ENCODE results near the gene GATAD2B. TPM values are rescaled to one million over a fixed set of nuclear protein-coding genes. Genes with fewer than 3 reads are reported as not detected.

GATAD2B gene
- total and polyA plus RNA-seq, 2 donors (not counting 1 experiment from before 2014, with no cell fraction given) = 4.8 to 5.2 TPM

GRCh38 chr1:153939476-153939875 is 16.7 kb upstream of the GATAD2B start:
- H3K36me3 ChIP-seq (ENCODE audit: control insufficient read depth, insufficient read depth, low read length) = peaks cover 28% of the 10 kb centered on the region
- H3K4me1 ChIP-seq (ENCODE audit: control insufficient read depth, extremely low read depth, insufficient read depth, low read length) = no peaks in the 10 kb centered on the region
- no peaks in the 10 kb centered on the region for H4K20me1 ChIP-seq (ENCODE audit: control insufficient read depth, extremely low read depth, insufficient read depth, low read length)
- no peak overlapping the region for H3K27ac ChIP-seq (ENCODE audit: insufficient read depth, low read length)
- TF ChIP-seq EZH2 (IDR thresholded peaks at IDR 0.05; ENCODE audit: low read length, missing control alignments) = no peak
- TF ChIP-seq, protein P1, sequence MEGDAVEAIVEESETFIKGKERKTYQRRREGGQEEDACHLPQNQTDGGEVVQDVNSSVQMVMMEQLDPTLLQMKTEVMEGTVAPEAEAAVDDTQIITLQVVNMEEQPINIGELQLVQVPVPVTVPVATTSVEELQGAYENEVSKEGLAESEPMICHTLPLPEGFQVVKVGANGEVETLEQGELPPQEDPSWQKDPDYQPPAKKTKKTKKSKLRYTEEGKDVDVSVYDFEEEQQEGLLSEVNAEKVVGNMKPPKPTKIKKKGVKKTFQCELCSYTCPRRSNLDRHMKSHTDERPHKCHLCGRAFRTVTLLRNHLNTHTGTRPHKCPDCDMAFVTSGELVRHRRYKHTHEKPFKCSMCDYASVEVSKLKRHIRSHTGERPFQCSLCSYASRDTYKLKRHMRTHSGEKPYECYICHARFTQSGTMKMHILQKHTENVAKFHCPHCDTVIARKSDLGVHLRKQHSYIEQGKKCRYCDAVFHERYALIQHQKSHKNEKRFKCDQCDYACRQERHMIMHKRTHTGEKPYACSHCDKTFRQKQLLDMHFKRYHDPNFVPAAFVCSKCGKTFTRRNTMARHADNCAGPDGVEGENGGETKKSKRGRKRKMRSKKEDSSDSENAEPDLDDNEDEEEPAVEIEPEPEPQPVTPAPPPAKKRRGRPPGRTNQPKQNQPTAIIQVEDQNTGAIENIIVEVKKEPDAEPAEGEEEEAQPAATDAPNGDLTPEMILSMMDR (conservative IDR thresholded peaks at IDR 0.05 in 1 of 2, IDR thresholded peaks at IDR 0.05 in 1 of 2; ENCODE audit: low read depth in 1 of 2, low read length in 2 of 2) = no peak
- no peaks in the 10 kb centered on the region for H3K27me3 ChIP-seq (ENCODE audit: control insufficient read depth, insufficient read depth, low read length)
- no peak overlapping the region for H3K4me2 ChIP-seq (ENCODE audit: extremely low read depth, insufficient read depth, low read length)
- no peak overlapping the region for H2AFZ ChIP-seq (ENCODE audit: low read length)
- no peak overlapping the region for H3K9ac ChIP-seq (ENCODE audit: insufficient read depth, low read length)
- DNase-seq (ENCODE audit: low read depth in 2 of 2) = no peak
- no peak overlapping the region for H3K4me3 ChIP-seq (replicated peaks in 1 of 4; ENCODE audit: control extremely low read depth in 1 of 4, insufficient read depth in 1 of 4, low read depth in 3 of 4, low read length in 4 of 4)
- no peaks in the 10 kb centered on the region for H3K9me3 ChIP-seq (ENCODE audit: control insufficient read depth, insufficient read depth, low read depth, low read length)
- peaks cover 3% of the 10 kb centered on the region for H3K79me2 ChIP-seq (ENCODE audit: control insufficient read depth, insufficient read depth, low read length)

- Histone ChIP-seq H3K4me1 (ENCODE audit: control insufficient read depth, extremely low read depth, insufficient read depth, low read length) (no peaks in the 10 kb centered on the region), H3K27ac (ENCODE audit: insufficient read depth, low read length) (no peak overlapping the region), H3K4me3 (replicated peaks in 1 of 4; ENCODE audit: control extremely low read depth in 1 of 4, insufficient read depth in 1 of 4, low read depth in 3 of 4, low read length in 4 of 4) (no peak overlapping the region), H2AFZ (ENCODE audit: low read length) (no peak overlapping the region), H3K9ac (ENCODE audit: insufficient read depth, low read length) (no peak overlapping the region), H3K4me2 (ENCODE audit: extremely low read depth, insufficient read depth, low read length) (no peak overlapping the region), H3K79me2 (ENCODE audit: control insufficient read depth, insufficient read depth, low read length) (no peaks in the 10 kb centered on the region), H3K9me3 (ENCODE audit: control insufficient read depth, insufficient read depth, low read depth, low read length) (no peaks in the 10 kb centered on the region), H3K36me3 (ENCODE audit: control insufficient read depth, insufficient read depth, low read length) (peaks cover 28% of the 10 kb centered on the region), H3K27me3 (ENCODE audit: control insufficient read depth, insufficient read depth, low read length) (no peaks in the 10 kb centered on the region), H4K20me1 (ENCODE audit: control insufficient read depth, extremely low read depth, insufficient read depth, low read length) (no peaks in the 10 kb centered on the region)
- no peak for DNase-seq (ENCODE audit: low read depth in 2 of 2)
- TF ChIP-seq EZH2 (IDR thresholded peaks at IDR 0.05; ENCODE audit: low read length, missing control alignments) = no peak
- TF ChIP-seq, protein P1 (conservative IDR thresholded peaks at IDR 0.05 in 1 of 2, IDR thresholded peaks at IDR 0.05 in 1 of 2; ENCODE audit: low read depth in 1 of 2, low read length in 2 of 2) = no peak
These were observed 16.2 kb upstream of the GATAD2B start for GRCh38 chr1:153938996-153939395.

GRCh38 chr1:153937331-153937730 is 14.6 kb upstream of the GATAD2B start:
- Histone ChIP-seq H3K36me3 (ENCODE audit: control insufficient read depth, insufficient read depth, low read length) (peaks cover 27% of the 10 kb centered on the region), H3K9me3 (ENCODE audit: control insufficient read depth, insufficient read depth, low read depth, low read length) (no peaks in the 10 kb centered on the region), H3K4me2 (ENCODE audit: extremely low read depth, insufficient read depth, low read length) (no peak overlapping the region), H4K20me1 (ENCODE audit: control insufficient read depth, extremely low read depth, insufficient read depth, low read length) (no peaks in the 10 kb centered on the region), H3K79me2 (ENCODE audit: control insufficient read depth, insufficient read depth, low read length) (no peaks in the 10 kb centered on the region), H3K4me3 (replicated peaks in 1 of 4; ENCODE audit: control extremely low read depth in 1 of 4, insufficient read depth in 1 of 4, low read depth in 3 of 4, low read length in 4 of 4) (no peak overlapping the region), H3K27me3 (ENCODE audit: control insufficient read depth, insufficient read depth, low read length) (no peaks in the 10 kb centered on the region), H2AFZ (ENCODE audit: low read length) (no peak overlapping the region), H3K9ac (ENCODE audit: insufficient read depth, low read length) (no peak overlapping the region), H3K4me1 (ENCODE audit: control insufficient read depth, extremely low read depth, insufficient read depth, low read length) (no peaks in the 10 kb centered on the region), H3K27ac (ENCODE audit: insufficient read depth, low read length) (no peak overlapping the region)
- DNase-seq (ENCODE audit: low read depth in 2 of 2) = no peak
- no peak for TF ChIP-seq EZH2 (IDR thresholded peaks at IDR 0.05; ENCODE audit: low read length, missing control alignments)

All from fibroblast of lung (primary cell).